Mesothelial cell of epicardium (in vitro differentiated cells): ENCODE measurements around the gene DNAAF8. TPM values are rescaled to one million over a fixed set of nuclear protein-coding genes. Genes with fewer than 3 reads are reported as not detected.

Experiments
- DNase-seq, 2 experiments: peaks; one replicate each; pipeline ENCODE4 v3.0.0; 2021; ENCODE audit warnings: low spot score in 2 of 2; ENCODE audit not compliant: unreplicated experiment in 2 of 2
- H3K27ac Mint-ChIP-seq: 2 replicates; pipeline ENCODE4 v1.8.0; 2021; ENCODE audit warnings: mixed read lengths
- H3K27me3 Mint-ChIP-seq: 2 replicates; pipeline ENCODE4 v1.8.0; 2021; ENCODE audit warnings: low read depth, mixed read lengths
- H3K36me3 Mint-ChIP-seq: 2 replicates; pipeline ENCODE4 v1.8.0; 2021; ENCODE audit warnings: mixed read lengths
- H3K4me1 Mint-ChIP-seq: 2 replicates; pipeline ENCODE4 v1.8.0; 2021; ENCODE audit warnings: mixed read lengths
- H3K4me3 Mint-ChIP-seq: 2 replicates; pipeline ENCODE4 v1.8.0; 2021; ENCODE audit warnings: mild to moderate bottlenecking, moderate library complexity, mixed read lengths
- H3K9me3 Mint-ChIP-seq: 2 replicates; pipeline ENCODE4 v1.8.0; 2021; ENCODE audit warnings: mixed read lengths
- CTCF ChIP-seq: fragments of 200-600 bp; sonication (generic); IDR thresholded peaks from one replicate; pipeline ENCODE4 v1.5.0; 2021; ENCODE audit warnings: antibody characterized with exemption; ENCODE audit not compliant: unreplicated experiment
- total RNA-seq: library from RNA; stranded (reverse); gene quantifications from 3 replicates; pipeline ENCODE4 v1.2.1, GENCODE V29; 2021

The DNAAF8 gene
- total RNA-seq, 1 donor from 2014 or later, result 0.45 TPM

- peak overlapping the region; percentile 30 for H3K27ac Mint-ChIP-seq
- DNase-seq, result no peak
- TF ChIP-seq CTCF, result no peak
- no peaks in the 10 kb centered on the region for H3K9me3 Mint-ChIP-seq
- H3K4me3 Mint-ChIP-seq, result peak overlapping the region; percentile 31
- peaks cover 3% of the 10 kb centered on the region for H3K4me1 Mint-ChIP-seq
- peaks cover 9% of the 10 kb centered on the region for H3K36me3 Mint-ChIP-seq
- no peaks in the 10 kb centered on the region for H3K27me3 Mint-ChIP-seq
These were observed 37.2 kb upstream of the DNAAF8 start for GRCh38 chr16:4696905-4697847.

DNA sequence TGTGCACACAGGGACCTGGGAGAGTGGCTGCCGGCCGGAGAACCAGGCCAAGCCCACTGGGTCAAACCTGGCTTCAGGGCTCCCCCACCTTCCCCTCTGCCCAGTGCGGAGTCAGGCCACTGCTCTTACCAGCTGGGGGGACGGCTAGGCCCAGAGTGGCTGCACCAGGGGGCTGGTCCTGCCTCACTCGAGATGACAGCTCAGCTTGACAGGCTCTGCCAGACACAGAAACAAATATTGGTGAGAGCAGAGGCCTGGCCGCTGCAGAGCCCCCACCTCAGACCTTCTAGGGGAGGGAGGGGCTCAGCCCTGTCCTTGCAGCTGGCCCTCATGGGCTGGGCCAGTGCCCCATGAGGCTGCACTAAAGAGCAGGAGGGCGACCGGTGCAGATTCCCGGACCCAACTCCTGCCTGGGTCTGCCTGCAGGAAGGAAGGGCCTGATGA lies 36.5 kb upstream of the DNAAF8 start:
- no peak for DNase-seq
- H3K27ac Mint-ChIP-seq, result no peak overlapping the region
- no peaks in the 10 kb centered on the region for H3K27me3 Mint-ChIP-seq
- peaks cover 3% of the 10 kb centered on the region for H3K4me1 Mint-ChIP-seq
- peaks cover 9% of the 10 kb centered on the region for H3K36me3 Mint-ChIP-seq
- no peaks in the 10 kb centered on the region for H3K9me3 Mint-ChIP-seq
- H3K4me3 Mint-ChIP-seq, result no peak overlapping the region
- TF ChIP-seq CTCF, result no peak

DNA sequence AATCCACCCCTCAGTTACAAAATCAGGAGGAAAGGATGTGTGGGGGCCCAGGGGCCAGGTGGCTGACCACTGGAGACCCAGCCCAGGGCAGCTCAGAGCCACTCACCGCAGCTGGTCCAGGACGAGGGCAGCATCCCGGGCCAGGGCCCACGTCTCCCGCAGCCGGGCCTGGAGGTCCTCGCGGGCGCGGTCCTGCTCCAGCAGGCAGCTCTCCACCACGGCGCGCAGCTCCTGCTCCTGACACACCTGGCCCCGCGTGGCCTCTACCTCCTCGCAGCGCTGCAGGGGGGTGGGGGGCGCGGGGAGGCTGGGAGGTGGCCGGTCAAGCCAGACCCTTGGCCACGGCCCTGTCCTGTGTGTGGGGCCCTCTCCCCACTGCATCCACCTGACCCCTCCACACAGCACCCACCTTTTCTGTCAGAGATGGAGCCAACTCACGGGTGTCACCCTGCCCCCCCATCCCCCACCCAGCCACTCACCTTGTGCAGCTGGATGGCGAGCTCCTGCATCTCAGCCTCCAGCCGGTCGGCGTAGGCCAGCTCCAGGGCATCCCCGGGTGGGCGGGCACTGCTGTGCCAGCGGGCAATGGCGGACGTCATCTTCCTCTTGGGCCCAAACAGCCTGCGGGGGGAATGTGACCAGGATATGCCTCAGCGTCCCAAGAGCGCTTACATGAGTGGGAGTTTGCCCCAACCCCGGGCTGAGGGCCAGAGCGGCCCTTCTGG lies 35.9 kb upstream of the DNAAF8 start:
- Mint-ChIP-seq H3K36me3 (peaks cover 9% of the 10 kb centered on the region), H3K4me1 (peaks cover 3% of the 10 kb centered on the region), H3K9me3 (no peaks in the 10 kb centered on the region)

GRCh38 chr16:4699046-4699556 lies 35.2 kb upstream of the DNAAF8 start:
- Mint-ChIP-seq H3K4me1 (peaks cover 3% of the 10 kb centered on the region), H3K4me3 (no peak overlapping the region), H3K9me3 (no peaks in the 10 kb centered on the region), H3K27me3 (no peaks in the 10 kb centered on the region), H3K27ac (no peak overlapping the region), H3K36me3 (peaks cover 9% of the 10 kb centered on the region)
- no peak for DNase-seq
- no peak for TF ChIP-seq CTCF

More for the DNA sequence above, 35.9 kb upstream of the DNAAF8 start:
- no peak for DNase-seq
- H3K27ac Mint-ChIP-seq, result no peak overlapping the region
- no peak overlapping the region for H3K4me3 Mint-ChIP-seq
- no peak for TF ChIP-seq CTCF
- no peaks in the 10 kb centered on the region for H3K27me3 Mint-ChIP-seq

GRCh38 chr16:4700380-4700996 lies 33.8 kb upstream of the DNAAF8 start:
- Mint-ChIP-seq H3K9me3 (no peaks in the 10 kb centered on the region), H3K4me1 (no peaks in the 10 kb centered on the region), H3K27ac (no peak overlapping the region), H3K36me3 (peaks cover 16% of the 10 kb centered on the region), H3K4me3 (no peak overlapping the region), H3K27me3 (no peaks in the 10 kb centered on the region)
- DNase-seq, result no peak
- no peak for TF ChIP-seq CTCF
